DND-41 (cell line): ENCODE data around the gene STARD7.
A peak's percentile ranks its signal among the peaks of the same experiment; 100 is the strongest.

ENCODE experiments used
- ATAC-seq: fragments of 200-7000 bp; cut with Tn5 transposase; 3 replicates; pipeline ENCODE4 v1.9.1; 2021; ENCODE audit warnings: low read depth; ENCODE audit not compliant: insufficient read depth
- DNase-seq: peaks from one replicate; pipeline ENCODE4 v3.0.0-alpha.2; 2020
- H2AFZ ChIP-seq: 2 replicates; pipeline ENCODE4 v1.6.0; 2012; ENCODE audit warnings: low read depth, low read length
- H3K27ac ChIP-seq: 2 replicates; pipeline ENCODE4 v1.5.1; 2012; ENCODE audit warnings: low read length, inconsistent platforms
- H3K27me3 ChIP-seq: fragments of 200-600 bp; sonication (generic); 2 replicates; pipeline ENCODE4 v1.6.0; 2012; ENCODE audit warnings: low read length, mild to moderate bottlenecking, inconsistent platforms; ENCODE audit not compliant: insufficient read depth, poor library complexity
- H3K36me3 ChIP-seq: 2 replicates; pipeline ENCODE4 v1.5.1; 2012; ENCODE audit warnings: low read length, inconsistent platforms; ENCODE audit not compliant: insufficient read depth
- H3K4me1 ChIP-seq: 2 replicates; pipeline ENCODE4 v1.5.1; 2012; ENCODE audit warnings: mild to moderate bottlenecking, low read length; ENCODE audit not compliant: insufficient read depth
- H3K4me2 ChIP-seq: 2 replicates; pipeline ENCODE4 v1.6.0; 2012; ENCODE audit warnings: mild to moderate bottlenecking, moderate library complexity, low read length, inconsistent platforms; ENCODE audit not compliant: insufficient read depth
- H3K4me3 ChIP-seq, 2 experiments: fragments of 200-600 bp in 1 of 2; shearing (Covaris generic) in 1 of 2; 2 replicates each; pipeline ENCODE4 v1.5.1; 2012 to 2016; ENCODE audit warnings: inconsistent platforms in 2 of 2, low read length in 2 of 2, mild to moderate bottlenecking in 2 of 2, low read depth in 1 of 2, moderate library complexity in 1 of 2
- H3K79me2 ChIP-seq: 2 replicates; pipeline ENCODE4 v1.6.0; 2012; ENCODE audit warnings: low read length, inconsistent platforms; ENCODE audit not compliant: insufficient read depth
- H3K9ac ChIP-seq: 2 replicates; pipeline ENCODE4 v1.6.0; 2012; ENCODE audit warnings: low read depth, mild to moderate bottlenecking, inconsistent platforms, low read length, moderate library complexity
- H3K9me3 ChIP-seq: 2 replicates; pipeline ENCODE4 v1.5.1; 2012; ENCODE audit warnings: low read length, moderate library complexity, mild to moderate bottlenecking, inconsistent platforms; ENCODE audit not compliant: insufficient read depth, severe bottlenecking
- H4K20me1 ChIP-seq: 2 replicates; pipeline ENCODE4 v1.6.0; 2012; ENCODE audit warnings: low read length; ENCODE audit not compliant: insufficient read depth
- CTCF ChIP-seq: IDR thresholded peaks from 2 replicates; pipeline ENCODE4 v1.5.1; 2012; ENCODE audit warnings: borderline replicate concordance, low read length, moderate library complexity, mild to moderate bottlenecking; ENCODE audit not compliant: poor library complexity, severe bottlenecking; ENCODE audit errors: extremely low read depth
- EZH2 ChIP-seq: IDR thresholded peaks from 3 replicates; pipeline ENCODE4 v1.6.1; 2012; ENCODE audit warnings: borderline replicate concordance, low read depth, mild to moderate bottlenecking, moderate library complexity, low read length, inconsistent platforms; ENCODE audit not compliant: severe bottlenecking

Gene STARD7

GRCh38 chr2:96209011-96209728, 543 bp upstream of the STARD7 start:
- ATAC-seq (peak; percentile 42), DNase-seq (no peak)
- Histone ChIP-seq H3K79me2 (peaks cover 57% of the 10 kb centered on the region), H3K4me2 (peak overlapping the region; percentile 79), H3K4me1 (peaks cover 42% of the 10 kb centered on the region), H4K20me1 (peaks cover 35% of the 10 kb centered on the region), H3K36me3 (peaks cover 11% of the 10 kb centered on the region), H3K27me3 (no peaks in the 10 kb centered on the region), H3K9me3 (no peaks in the 10 kb centered on the region), H3K4me3 (peak overlapping the region; percentile 67 to 86), H3K9ac (peak overlapping the region; percentile 83), H3K27ac (peak overlapping the region; percentile 69), H2AFZ (peak overlapping the region; percentile 74)
- TF ChIP-seq EZH2, result no peak
- TF ChIP-seq CTCF, result no peak

- no peaks in the 10 kb centered on the region for H3K9me3 ChIP-seq
- H3K27me3 ChIP-seq, result no peaks in the 10 kb centered on the region
- peak overlapping the region; percentile 73 for H2AFZ ChIP-seq
- DNase-seq (no peak), ATAC-seq (no peak; the same call in 2 of the 3 replicates)
- H3K9ac ChIP-seq, result peak overlapping the region; percentile 83
- H4K20me1 ChIP-seq, result peaks cover 49% of the 10 kb centered on the region
- peak overlapping the region; percentile 79 for H3K4me2 ChIP-seq
- TF ChIP-seq CTCF (no peak), EZH2 (no peak)
- peak overlapping the region; percentile 67 to 86 for H3K4me3 ChIP-seq
- H3K79me2 ChIP-seq, result peaks cover 71% of the 10 kb centered on the region
- H3K27ac ChIP-seq, result peak overlapping the region; percentile 82
- H3K36me3 ChIP-seq, result peaks cover 20% of the 10 kb centered on the region
- H3K4me1 ChIP-seq, result peaks cover 45% of the 10 kb centered on the region
Observed at GRCh38 chr2:96207774-96208142, 869 bp downstream of the STARD7 start.

GRCh38 chr2:96207073-96207773, 1.4 kb downstream of the STARD7 start:
- ATAC-seq (no peak), DNase-seq (no peak)
- Histone ChIP-seq H3K27ac (peak overlapping the region; percentile 82), H3K9ac (peak overlapping the region; percentile 83), H4K20me1 (peaks cover 55% of the 10 kb centered on the region), H3K36me3 (peaks cover 20% of the 10 kb centered on the region), H3K4me3 (peak overlapping the region; percentile 67 to 86), H3K27me3 (no peaks in the 10 kb centered on the region), H3K79me2 (peaks cover 77% of the 10 kb centered on the region), H3K9me3 (no peaks in the 10 kb centered on the region), H3K4me1 (peaks cover 45% of the 10 kb centered on the region), H3K4me2 (peak overlapping the region; percentile 79), H2AFZ (no peak overlapping the region; the same call in 1 of the 2 replicates)
- TF ChIP-seq CTCF, result no peak
- TF ChIP-seq EZH2, result no peak
